ENCODE results near the gene RHBDF1. TPM values are rescaled to one million over a fixed set of nuclear protein-coding genes. Genes with fewer than 3 reads are reported as not detected.

The RHBDF1 gene
- total RNA-seq, 1 experiment from 2014 or later = 5.8 TPM

GRCh38 chr16:67183-67791 is 5.1 kb downstream of the RHBDF1 start:
- Histone ChIP-seq H3K27me3 (replicated peaks; ENCODE audit: insufficient read depth, low read depth, low read length, poor library complexity) (no peaks in the 10 kb centered on the region), H3K9me3 (ENCODE audit: low read depth, low read length, poor library complexity, severe bottlenecking) (no peaks in the 10 kb centered on the region), H3K36me3 (ENCODE audit: insufficient read depth, low read length, poor library complexity, severe bottlenecking) (no peaks in the 10 kb centered on the region), H3K27ac (ENCODE audit: low read depth, low read length, poor library complexity, severe bottlenecking) (no peak overlapping the region), H3K4me1 (ENCODE audit: insufficient read depth, low read length, poor library complexity, severe bottlenecking) (peaks cover 3% of the 10 kb centered on the region), H3K4me3 (ENCODE audit: low read depth, low read length, poor library complexity, severe bottlenecking) (no peak overlapping the region)
- no peak for DNase-seq (ENCODE audit: low spot score)
- TF ChIP-seq CTCF (conservative IDR thresholded peaks at IDR 0.05; ENCODE audit: low read depth, low read length) (no peak), EZH2 (IDR thresholded peaks at IDR 0.05; ENCODE audit: borderline replicate concordance, low read depth, low read length, poor library complexity, severe bottlenecking) (no peak)
- no TSS peak for BruUV-seq (replicated peaks)
- CTCF ChIA-PET = interaction anchor here (3.4 kb wide), 1 partner anchor 29 kb away, joined by 41 read pairs; no protein-coding TSS in a partner anchor
- intact Hi-C loops (cut with micrococcal nuclease; ENCODE audit: unreplicated experiment) = no loop called here
- POLR2A ChIA-PET (ENCODE audit: low non-redundant PET) = no interaction called here

GRCh38 chr16:66309-67182 is 5.9 kb downstream of the RHBDF1 start:
- intact Hi-C loops (cut with micrococcal nuclease; ENCODE audit: unreplicated experiment) = no loop called here
- CTCF ChIA-PET = interaction anchor here (0.6 to 3.4 kb wide), 11 partner anchors 11 to 518 kb away, joined by 3 to 41 read pairs (median 6); partner anchors contain the start of genes AXIN1, POLR3K and SNRNP25
- POLR2A ChIA-PET (ENCODE audit: low non-redundant PET) = interaction anchor here (0.6 kb wide), 1 partner anchor 43 kb away, joined by 20 read pairs; no protein-coding TSS in a partner anchor
- Histone ChIP-seq H3K4me3 (ENCODE audit: low read depth, low read length, poor library complexity, severe bottlenecking) (no peak overlapping the region), H3K4me1 (ENCODE audit: insufficient read depth, low read length, poor library complexity, severe bottlenecking) (peaks cover 3% of the 10 kb centered on the region), H3K9me3 (ENCODE audit: low read depth, low read length, poor library complexity, severe bottlenecking) (no peaks in the 10 kb centered on the region), H3K27me3 (replicated peaks; ENCODE audit: insufficient read depth, low read depth, low read length, poor library complexity) (no peaks in the 10 kb centered on the region), H3K27ac (ENCODE audit: low read depth, low read length, poor library complexity, severe bottlenecking) (no peak overlapping the region), H3K36me3 (ENCODE audit: insufficient read depth, low read length, poor library complexity, severe bottlenecking) (no peaks in the 10 kb centered on the region)
- TF ChIP-seq EZH2 (IDR thresholded peaks at IDR 0.05; ENCODE audit: borderline replicate concordance, low read depth, low read length, poor library complexity, severe bottlenecking) = no peak
- TF ChIP-seq CTCF (conservative IDR thresholded peaks at IDR 0.05; ENCODE audit: low read depth, low read length) = no peak
- BruUV-seq (replicated peaks) = no TSS peak
- no peak for DNase-seq (ENCODE audit: low spot score)

- Histone ChIP-seq H3K27me3 (replicated peaks; ENCODE audit: insufficient read depth, low read depth, low read length, poor library complexity) (no peaks in the 10 kb centered on the region), H3K4me1 (ENCODE audit: insufficient read depth, low read length, poor library complexity, severe bottlenecking) (no peaks in the 10 kb centered on the region), H3K4me3 (ENCODE audit: low read depth, low read length, poor library complexity, severe bottlenecking) (no peak overlapping the region), H3K27ac (ENCODE audit: low read depth, low read length, poor library complexity, severe bottlenecking) (no peak overlapping the region), H3K36me3 (ENCODE audit: insufficient read depth, low read length, poor library complexity, severe bottlenecking) (no peaks in the 10 kb centered on the region), H3K9me3 (ENCODE audit: low read depth, low read length, poor library complexity, severe bottlenecking) (no peaks in the 10 kb centered on the region)
- BruUV-seq (replicated peaks) = no TSS peak
- ChIA-PET POLR2A (ENCODE audit: low non-redundant PET) (no interaction called here), CTCF (interaction anchor here (0.6 to 3.4 kb wide), 13 partner anchors 12 to 519 kb away, joined by 3 to 41 read pairs (median 4); partner anchors contain the start of genes AXIN1, HBQ1, POLR3K and SNRNP25)
- peak; percentile 97 for TF ChIP-seq CTCF (conservative IDR thresholded peaks at IDR 0.05; ENCODE audit: low read depth, low read length)
- no peak for TF ChIP-seq EZH2 (IDR thresholded peaks at IDR 0.05; ENCODE audit: borderline replicate concordance, low read depth, low read length, poor library complexity, severe bottlenecking)
- DNase-seq (ENCODE audit: low spot score) = peak; percentile 85
- intact Hi-C loops (cut with micrococcal nuclease; ENCODE audit: unreplicated experiment) = loop anchor here (1.0 kb wide), 2 partner anchors 32 to 116 kb away; no protein-coding TSS in a partner anchor
Measured at GRCh38 chr16:65745-66144, 6.7 kb downstream of the RHBDF1 start.
